Activated naive CD4-positive, alpha-beta T cell treated with anti-CD3 and anti-CD28 coated beads, Interleukin-2, amount 50 U/mL, for 72 hours (primary cell): ENCODE data around the gene ASCC3. TPM values are rescaled to one million over a fixed set of nuclear protein-coding genes. Genes with fewer than 3 reads are reported as not detected.
"Not testable (repeated sequence)": the region's sequence is repeated elsewhere in the genome, so short reads cannot be mapped to it uniquely, and the experiment has no call there.

Source experiments
- ATAC-seq, 2 donors: fragments of 150-1000 bp; cut with Tn5 transposase; 2 replicates each; pipeline ENCODE4 v1.10.0; 2021; ENCODE audit warnings: mild to moderate bottlenecking in 2 of 2, moderate library complexity in 2 of 2
- DNase-seq, 2 donors: peaks; one replicate each; pipeline ENCODE4 v3.0.0; 2021 to 2022; ENCODE audit warnings: low spot score in 2 of 2
- H3K27ac Mint-ChIP-seq, 2 donors: one replicate each; pipeline ENCODE4 v1.8.0; 2022; ENCODE audit warnings: mild to moderate bottlenecking in 2 of 2, mixed read lengths in 2 of 2
- H3K36me3 Mint-ChIP-seq, 2 donors: one replicate each; pipeline ENCODE4 v1.8.0; 2022; ENCODE audit warnings: mixed read lengths in 2 of 2
- H3K9me3 Mint-ChIP-seq, 2 donors: one replicate each; pipeline ENCODE4 v1.8.0; 2022; ENCODE audit warnings: mixed read lengths in 2 of 2
- total RNA-seq, 2 donors: library from RNA; stranded (reverse); gene quantifications; one replicate each; pipeline ENCODE4 v1.2.3, GENCODE V29; 2022

ASCC3 gene
- total RNA-seq, 2 donors from 2014 or later = 53.4 to 55.4 TPM

DNA sequence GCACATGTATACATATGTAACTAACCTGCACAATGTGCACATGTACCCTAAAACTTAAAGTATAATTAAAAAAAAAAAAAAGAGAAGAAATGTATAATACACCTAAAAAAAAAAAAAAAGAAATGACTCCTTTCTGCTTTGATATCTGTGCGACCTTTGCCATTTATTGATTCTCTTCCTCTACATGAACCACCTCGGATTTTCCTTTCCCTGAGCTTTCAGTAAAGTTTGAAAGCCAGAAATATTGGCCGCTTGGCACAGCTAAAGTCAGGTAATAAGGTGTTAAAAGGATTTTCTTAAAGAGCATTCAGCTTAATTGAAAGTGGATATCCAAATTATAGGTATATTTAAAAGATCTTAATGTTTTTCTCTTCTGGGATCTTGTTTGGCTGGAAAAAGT, 12.6 kb upstream of the ASCC3 start:
- peaks cover 0 to 2% of the 10 kb centered on the region in 2 donors for H3K36me3 Mint-ChIP-seq
- DNase-seq (no peak), ATAC-seq (no peak)
- no peak overlapping the region for H3K27ac Mint-ChIP-seq
- H3K9me3 Mint-ChIP-seq = no peaks in the 10 kb centered on the region

GRCh38 chr6:100892693-100893092, 11.6 kb upstream of the ASCC3 start:
- no peaks in the 10 kb centered on the region for H3K9me3 Mint-ChIP-seq
- DNase-seq (no peak), ATAC-seq (no peak)
- no peak overlapping the region for H3K27ac Mint-ChIP-seq
- no peaks in the 10 kb centered on the region for H3K36me3 Mint-ChIP-seq

DNA sequence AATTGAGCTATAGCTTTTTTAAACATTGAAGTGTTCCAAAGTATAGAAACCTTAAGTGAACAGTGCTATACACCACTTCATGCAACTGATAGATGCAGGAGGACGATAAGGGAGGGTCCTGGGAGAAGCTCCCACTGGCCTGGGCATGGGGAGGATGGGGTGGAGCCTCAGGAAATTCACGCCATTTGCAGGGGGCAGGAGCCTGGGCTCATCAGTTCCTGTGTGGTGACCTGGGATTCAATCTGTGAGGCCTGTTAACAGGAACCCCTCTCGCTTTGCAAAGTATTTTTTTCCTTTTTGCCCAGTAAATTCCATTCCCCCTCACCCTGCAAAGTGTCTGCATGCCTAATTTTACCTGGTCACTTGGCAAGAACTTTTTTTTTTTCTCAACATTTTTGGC, 11.0 kb upstream of the ASCC3 start:
- H3K36me3 Mint-ChIP-seq = no peaks in the 10 kb centered on the region
- DNase-seq (no peak), ATAC-seq (no peak)
- no peaks in the 10 kb centered on the region for H3K9me3 Mint-ChIP-seq
- no peak overlapping the region for H3K27ac Mint-ChIP-seq

DNA sequence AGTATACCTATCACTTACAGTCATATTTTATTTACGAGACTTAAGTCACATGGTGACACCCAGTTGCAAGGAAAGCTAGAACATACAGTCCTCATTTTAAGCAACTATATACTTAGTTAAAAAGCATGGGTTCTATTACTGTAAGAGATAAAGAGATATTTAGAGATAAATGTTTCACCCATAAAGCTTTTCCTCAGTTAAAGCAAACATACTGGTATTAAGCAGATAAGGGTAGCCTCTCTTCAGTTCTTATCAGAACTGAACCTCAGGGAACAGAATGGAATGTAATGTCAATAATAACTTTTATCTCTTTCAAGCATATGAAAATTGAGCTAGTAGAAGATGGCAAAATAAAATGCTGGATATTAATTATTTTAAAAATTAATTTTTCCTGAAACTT, 9.9 kb upstream of the ASCC3 start:
- Mint-ChIP-seq H3K36me3 (no peaks in the 10 kb centered on the region), H3K27ac (no peak overlapping the region), H3K9me3 (no peaks in the 10 kb centered on the region)
- ATAC-seq (no peak), DNase-seq (no peak)

GRCh38 chr6:100890646-100891045, 9.5 kb upstream of the ASCC3 start:
- ATAC-seq, H3K27ac Mint-ChIP-seq, H3K9me3 Mint-ChIP-seq, H3K36me3 Mint-ChIP-seq, DNase-seq: not testable (repeated sequence)

- no peaks in the 10 kb centered on the region for H3K36me3 Mint-ChIP-seq
- ATAC-seq (no peak), DNase-seq (no peak)
- H3K27ac Mint-ChIP-seq = no peak overlapping the region
- H3K9me3 Mint-ChIP-seq = no peaks in the 10 kb centered on the region
These were observed 8.2 kb upstream of the ASCC3 start for GRCh38 chr6:100889351-100889750.

- peaks cover 0 to 4% of the 10 kb centered on the region in 2 donors for H3K9me3 Mint-ChIP-seq
- no peak for DNase-seq
- no peak overlapping the region for H3K27ac Mint-ChIP-seq
- ATAC-seq = no peak
- H3K36me3 Mint-ChIP-seq = peaks cover 14 to 16% of the 10 kb centered on the region in 2 donors
These were observed 4.9 kb upstream of the ASCC3 start for GRCh38 chr6:100886076-100886475.

GRCh38 chr6:100883347-100883746, 2.2 kb upstream of the ASCC3 start:
- DNase-seq (no peak), ATAC-seq (no peak)
- Mint-ChIP-seq H3K9me3 (peaks cover 0 to 4% of the 10 kb centered on the region in 2 donors), H3K27ac (no peak overlapping the region), H3K36me3 (peaks cover 23 to 24% of the 10 kb centered on the region in 2 donors)

GRCh38 chr6:100881707-100882040, 545 bp upstream of the ASCC3 start:
- ATAC-seq = no peak
- Mint-ChIP-seq H3K9me3 (peaks cover 0 to 4% of the 10 kb centered on the region in 2 donors), H3K27ac (peak overlapping the region; percentile 92 to 97), H3K36me3 (peaks cover 23 to 24% of the 10 kb centered on the region in 2 donors)
- no peak for DNase-seq

DNA sequence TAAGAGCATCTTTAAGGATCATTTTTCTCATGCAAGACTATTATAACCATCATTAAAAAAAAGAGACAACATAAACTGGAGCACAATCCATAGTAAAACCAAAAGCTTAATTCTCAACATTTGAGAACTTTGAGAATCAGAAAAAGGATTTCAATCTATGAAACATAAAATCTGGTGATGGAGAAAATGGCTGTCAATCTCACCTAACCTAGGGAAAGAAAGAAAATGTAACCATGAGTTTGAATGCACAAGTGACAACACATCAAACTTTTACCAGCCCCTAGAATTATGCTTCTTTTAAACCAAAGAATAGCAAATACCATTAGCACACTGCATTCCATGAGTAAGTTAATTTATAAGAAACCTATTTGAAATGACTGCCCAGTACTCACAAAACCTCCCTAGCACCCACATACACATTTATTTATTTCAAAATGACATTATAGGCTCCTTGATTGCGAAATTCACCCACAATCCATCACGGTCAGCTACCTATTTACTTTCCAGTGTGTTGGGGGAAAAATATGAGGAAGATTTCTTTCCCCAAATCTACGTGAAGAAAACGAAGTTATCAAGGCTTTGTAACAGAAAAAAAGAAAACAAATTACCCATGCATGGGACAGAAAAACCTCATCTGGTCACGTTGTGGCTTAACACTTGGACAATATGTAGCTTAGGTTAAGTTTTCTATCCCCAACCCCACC, 828 bp downstream of the ASCC3 start:
- no peak for DNase-seq
- H3K9me3 Mint-ChIP-seq = peaks cover 0 to 4% of the 10 kb centered on the region in 2 donors
- H3K36me3 Mint-ChIP-seq = peaks cover 31 to 34% of the 10 kb centered on the region in 2 donors
- no peak for ATAC-seq
- H3K27ac Mint-ChIP-seq = peak overlapping the region; percentile 97

GRCh38 chr6:100879317-100879716, 1.8 kb downstream of the ASCC3 start:
- ATAC-seq = no peak
- H3K36me3 Mint-ChIP-seq = peaks cover 40 to 44% of the 10 kb centered on the region in 2 donors
- H3K27ac Mint-ChIP-seq = peak overlapping the region in 1 of 2 donors; percentile 97

DNA sequence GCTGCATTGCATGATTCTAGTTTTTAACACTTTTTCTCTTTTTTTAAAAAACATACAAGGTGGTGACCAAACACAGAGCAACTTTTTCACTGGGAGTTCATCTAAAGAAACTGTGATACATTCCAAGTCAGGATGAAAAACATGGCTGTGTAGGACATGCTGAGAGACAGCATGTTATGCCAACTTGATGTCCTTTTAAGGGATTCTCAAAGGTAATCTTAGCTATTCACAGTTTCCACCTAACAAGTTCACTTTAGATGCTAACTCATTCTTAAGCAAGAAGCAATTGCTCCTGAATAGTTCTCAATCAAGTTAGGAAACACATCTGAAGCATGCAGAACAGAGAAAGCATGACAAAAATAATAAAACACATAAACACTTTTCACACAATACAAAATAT, 3.3 kb downstream of the ASCC3 start:
- Mint-ChIP-seq H3K9me3 (peaks cover 0 to 4% of the 10 kb centered on the region in 2 donors), H3K36me3 (peaks cover 45 to 56% of the 10 kb centered on the region in 2 donors), H3K27ac (no peak overlapping the region)
- ATAC-seq = no peak
- DNase-seq = no peak

More at GRCh38 chr6:100879317-100879716, 1.8 kb downstream of the ASCC3 start:
- DNase-seq = no peak
- peaks cover 0 to 4% of the 10 kb centered on the region in 2 donors for H3K9me3 Mint-ChIP-seq

- H3K9me3 Mint-ChIP-seq = no peaks in the 10 kb centered on the region
- peaks cover 31 to 46% of the 10 kb centered on the region in 2 donors for H3K36me3 Mint-ChIP-seq
- H3K27ac Mint-ChIP-seq = no peak overlapping the region
- DNase-seq = no peak
- ATAC-seq = no peak
These were observed 4.9 kb downstream of the ASCC3 start for GRCh38 chr6:100876251-100876650.

- DNase-seq (no peak), ATAC-seq (no peak)
- no peak overlapping the region for H3K27ac Mint-ChIP-seq
- H3K36me3 Mint-ChIP-seq = peaks cover 31 to 56% of the 10 kb centered on the region in 2 donors
- H3K9me3 Mint-ChIP-seq = no peaks in the 10 kb centered on the region
These were observed 15.6 kb downstream of the ASCC3 start for GRCh38 chr6:100865525-100865924.

- Mint-ChIP-seq H3K9me3 (peaks cover 6 to 13% of the 10 kb centered on the region in 2 donors), H3K36me3 (peaks cover 37 to 69% of the 10 kb centered on the region in 2 donors), H3K27ac (no peak overlapping the region)
- ATAC-seq (no peak), DNase-seq (no peak)
These were observed 19.1 kb downstream of the ASCC3 start for GRCh38 chr6:100862063-100862462.

DNA sequence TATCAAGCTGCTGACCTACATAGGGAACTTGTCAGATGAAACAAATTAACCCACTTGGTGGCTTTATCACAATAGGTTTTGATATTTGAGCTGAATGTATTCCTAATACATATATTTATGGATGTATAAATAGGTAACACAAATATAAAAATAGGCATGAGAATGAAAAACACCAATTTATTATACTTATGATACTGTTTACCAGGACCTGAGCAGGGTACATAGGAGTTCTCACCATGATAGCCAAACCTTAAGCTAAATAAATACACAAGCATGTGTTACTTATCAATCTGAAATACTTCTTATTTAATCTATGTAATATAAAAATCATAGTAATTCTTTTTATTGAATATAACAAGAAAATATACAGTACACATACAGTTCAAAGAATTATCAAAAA, 25.0 kb downstream of the ASCC3 start:
- H3K36me3 Mint-ChIP-seq = peaks cover 32 to 65% of the 10 kb centered on the region in 2 donors
- DNase-seq = no peak
- ATAC-seq = no peak

DNA sequence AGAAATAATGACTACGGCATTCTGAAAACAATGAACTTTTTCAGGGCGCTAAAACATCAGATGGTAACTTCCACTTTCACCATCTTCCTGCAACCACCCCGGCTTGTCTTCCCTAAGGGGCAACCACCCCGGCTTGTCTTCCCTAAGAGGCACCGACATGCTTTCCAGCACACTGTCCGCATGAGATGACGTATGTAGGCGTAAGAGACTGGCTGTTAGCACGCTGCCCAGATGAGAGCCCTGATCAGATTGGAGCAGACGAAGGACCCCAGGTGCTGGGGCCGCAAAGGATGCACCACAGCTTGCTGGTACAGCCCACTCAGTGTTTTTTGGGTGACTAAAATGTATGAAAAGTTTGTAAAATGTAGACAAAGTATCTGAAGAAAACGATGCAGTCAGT, 29.3 kb downstream of the ASCC3 start:
- no peak for DNase-seq
- Mint-ChIP-seq H3K9me3 (peaks cover 2 to 4% of the 10 kb centered on the region in 2 donors), H3K27ac (no peak overlapping the region), H3K36me3 (peaks cover 21 to 44% of the 10 kb centered on the region in 2 donors)
- ATAC-seq = no peak

More for the DNA sequence above, 25.0 kb downstream of the ASCC3 start:
- no peak overlapping the region for H3K27ac Mint-ChIP-seq
- H3K9me3 Mint-ChIP-seq = peaks cover 9 to 16% of the 10 kb centered on the region in 2 donors

GRCh38 chr6:100850174-100850573, 31.0 kb downstream of the ASCC3 start:
- Mint-ChIP-seq H3K27ac (no peak overlapping the region), H3K36me3 (peaks cover 17 to 37% of the 10 kb centered on the region in 2 donors)
- ATAC-seq = peak in 1 of 2 donors; percentile 64

More at GRCh38 chr6:100850174-100850573, 31.0 kb downstream of the ASCC3 start:
- no peaks in the 10 kb centered on the region for H3K9me3 Mint-ChIP-seq
- DNase-seq = no peak
